K562 (cell line): ENCODE measurements around the gene PPP2R1B. TPM values are rescaled to one million over a fixed set of nuclear protein-coding genes. Genes with fewer than 3 reads are reported as not detected.

Source experiments
- ATAC-seq: fragments of 200-7000 bp; cut with Tn5 transposase; 3 replicates; pipeline ENCODE4 v1.9.1; 2020; ENCODE audit warnings: moderate library complexity
- BruUV-seq: library from RNA; stranded (reverse); fragments of 400-500 nt; replicated peaks from 2 replicates; lab custom pipeline; 2021; lab: Mats Ljungman, UMichigan
- CTCF ChIA-PET: fragments of 300-600 bp; formaldehyde crosslinking; extraction: SDS; loops from one replicate; lab custom pipeline; 2021; ENCODE audit warnings: low intra/inter-chr PET ratio; lab: Yijun Ruan, JAX
- POLR2A ChIA-PET: fragments of 300-600, 350-650 bp; sonication (Branson Sonifier 250); formaldehyde crosslinking; extraction: SDS; loops from one replicate; lab custom pipeline; 2021; ENCODE audit warnings: antibody characterized with exemption, inconsistent platforms; lab: Yijun Ruan, JAX
- DNase-seq, 4 experiments: peaks; one replicate each; pipeline versions ENCODE4 v3.0.0 to v3.0.0-alpha.2; 2011 to 2018; ENCODE audit warnings: low spot score in 3 of 4, mixed read lengths in 3 of 4; ENCODE audit errors: extremely low read depth in 1 of 4
- FAIRE-seq: peaks from 2 replicates; lab custom pipeline; 2011; peaks lifted over from hg19 to GRCh38; lab: Jason Lieb, UNC
- H2AFZ ChIP-seq: 2 replicates; pipeline ENCODE4 v1.6.0; 2011; ENCODE audit warnings: low read depth, low read length, control low read depth, inconsistent platforms
- H3K27ac ChIP-seq: fragments of 200-600 bp; 3 replicates; pipeline ENCODE4 v1.8.0; 2011; ENCODE audit warnings: low read depth, mild to moderate bottlenecking, control low read depth, inconsistent platforms, low read length, moderate library complexity, mixed read lengths; ENCODE audit errors: extremely low read depth
- H3K27me3 ChIP-seq, 2 experiments: fragments of 300-600 bp in 1 of 2; 2 replicates in 1 of 2; 3 replicates in 1 of 2; pipeline versions ENCODE4 v1.6.0 to v1.8.0; 2011; ENCODE audit warnings: inconsistent platforms in 2 of 2, low read length in 2 of 2, mild to moderate bottlenecking in 1 of 2, mixed read lengths in 1 of 2, moderate library complexity in 1 of 2; ENCODE audit not compliant: control insufficient read depth in 2 of 2, insufficient read depth in 2 of 2
- H3K36me3 ChIP-seq: fragments of 300-600 bp; 3 replicates; pipeline ENCODE4 v1.8.0; 2011; ENCODE audit warnings: mild to moderate bottlenecking, low read length, inconsistent platforms; ENCODE audit not compliant: control insufficient read depth, insufficient read depth
- H3K4me1 ChIP-seq, 2 experiments: fragments of 200-600 bp in 1 of 2; replicated peaks in 1 of 2; 2 replicates in 1 of 2; 3 replicates in 1 of 2; pipeline versions ENCODE4 v1.5.1 to v1.8.0; 2011; ENCODE audit warnings: inconsistent platforms in 2 of 2, low read length in 2 of 2, mild to moderate bottlenecking in 1 of 2, mixed read lengths in 1 of 2, moderate library complexity in 1 of 2; ENCODE audit not compliant: control insufficient read depth in 2 of 2, insufficient read depth in 2 of 2
- H3K4me2 ChIP-seq: 2 replicates; pipeline ENCODE4 v1.6.1; 2011; ENCODE audit warnings: low read length, control low read depth, inconsistent platforms, mixed read lengths; ENCODE audit not compliant: insufficient read depth
- H3K4me3 ChIP-seq: fragments of 200-600 bp; sonication (generic), shearing (Covaris generic); 2 replicates; pipeline ENCODE4 v1.5.1; 2016; ENCODE audit warnings: control low read depth, inconsistent platforms
- H3K79me2 ChIP-seq: fragments of 200-600 bp; 3 replicates; pipeline ENCODE4 v1.8.0; 2011; ENCODE audit warnings: low read length, inconsistent platforms; ENCODE audit not compliant: control insufficient read depth, insufficient read depth
- H3K9ac ChIP-seq, 2 experiments: 2 replicates each; pipeline versions ENCODE4 v1.6.0 to v1.6.1; 2011; ENCODE audit warnings: low read depth in 2 of 2, low read length in 2 of 2, control low read depth in 1 of 2, inconsistent platforms in 1 of 2, mild to moderate bottlenecking in 1 of 2, mixed read lengths in 1 of 2; ENCODE audit not compliant: insufficient read depth in 1 of 2
- H3K9me1 ChIP-seq: one replicate; pipeline ENCODE4 v1.6.0; 2011; ENCODE audit warnings: inconsistent platforms, mild to moderate bottlenecking, low read length, moderate library complexity; ENCODE audit not compliant: control insufficient read depth, insufficient read depth
- H3K9me3 ChIP-seq: replicated peaks from 2 replicates; pipeline ENCODE4 v1.5.1; 2011; ENCODE audit warnings: low read depth, low read length, inconsistent platforms; ENCODE audit not compliant: control insufficient read depth, insufficient read depth
- H4K20me1 ChIP-seq: replicated peaks from 2 replicates; pipeline ENCODE4 v1.6.1; 2011; ENCODE audit warnings: low read length, inconsistent platforms, mixed read lengths; ENCODE audit not compliant: control insufficient read depth, insufficient read depth
- CHD1 ChIP-seq: fragments of 200-600 bp; sonication (generic); IDR thresholded peaks from one replicate; pipeline ENCODE4 v1.6.1; 2012; ENCODE audit warnings: mild to moderate bottlenecking, moderate library complexity, low read length, inconsistent platforms
- GMEB1 ChIP-seq: fragments of 250-450 bp; sonication (Bioruptor Pico); IDR thresholded peaks from 2 replicates; pipeline ENCODE4 v1.4.0; 2020; ENCODE audit warnings: mild to moderate bottlenecking
- GTF2F1 ChIP-seq: IDR thresholded peaks from 2 replicates; pipeline ENCODE4 v1.6.1; 2011; ENCODE audit warnings: low read depth, low read length, improper control_type of control experiment
- MIER1 ChIP-seq: fragments of 450-650 bp; IDR thresholded peaks from 2 replicates; pipeline ENCODE4 v1.6.1; 2016; ENCODE audit warnings: antibody characterized with exemption, mild to moderate bottlenecking, low read depth
- MITF ChIP-seq: IDR thresholded peaks from 2 replicates; pipeline ENCODE4 v1.6.1; 2014; ENCODE audit warnings: antibody characterized with exemption
- PURB ChIP-seq: sonication (generic); formaldehyde crosslinking; IDR thresholded peaks from 2 replicates; pipeline ENCODE4 v1.9.0; 2021; ENCODE audit warnings: low read depth, mild to moderate bottlenecking, missing genetic modification reagents
- RBM17 ChIP-seq: fragments of 200-400 bp; formaldehyde crosslinking; IDR thresholded peaks from 2 replicates; pipeline ENCODE4 v1.6.1; 2017; ENCODE audit warnings: low read depth, mild to moderate bottlenecking, low read length, borderline replicate concordance
- ZBTB1 ChIP-seq: sonication (generic); formaldehyde crosslinking; IDR thresholded peaks from 2 replicates; pipeline ENCODE4 v1.8.1; 2023; ENCODE audit warnings: missing genetic modification reagents, low read depth, mild to moderate bottlenecking, borderline replicate concordance
- ZHX1 ChIP-seq: fragments of 150-350 bp; conservative IDR thresholded peaks from 2 replicates; pipeline ENCODE4 v1.6.1; 2014; ENCODE audit warnings: low read length
- ZKSCAN3 ChIP-seq: fragments of 250-450 bp; sonication (Bioruptor Pico); IDR thresholded peaks from 2 replicates; pipeline ENCODE4 v1.4.0; 2020
- ZNF384 ChIP-seq: IDR thresholded peaks from 2 replicates; pipeline ENCODE4 v1.6.1; 2012; ENCODE audit warnings: low read depth, low read length, improper control_type of control experiment
- ZNF740 ChIP-seq, 3 experiments: fragments of 200-800 bp in 1 of 3; sonication (Bioruptor generic) in 1 of 3; sonication (generic) in 1 of 3; formaldehyde crosslinking in 1 of 3; IDR thresholded peaks; 2 replicates each; pipeline versions ENCODE4 v1.6.1 to v1.8.0; 2016 to 2022; ENCODE audit warnings: mild to moderate bottlenecking in 2 of 3, missing compliant biosample characterization in 2 of 3, missing genetic modification characterization in 2 of 3, missing genetic modification reagents in 1 of 3
- ZNF766 ChIP-seq: fragments of 200-800 bp; sonication (Bioruptor generic); conservative IDR thresholded peaks from 2 replicates; pipeline ENCODE4 v1.6.1; 2016; ENCODE audit warnings: missing genetic modification characterization, missing compliant biosample characterization
- ZNF79 ChIP-seq: fragments of 250-450 bp; sonication (Bioruptor Pico); IDR thresholded peaks from 2 replicates; pipeline ENCODE4 v1.4.0; 2020; ENCODE audit warnings: low read depth, mild to moderate bottlenecking, moderate library complexity
- WGBS: fragments of 100-300 bp; shearing (Covaris generic); methylation state at CpG from one replicate; pipeline ENCODE4 v1.1.6; 2016; ENCODE audit warnings: low coverage, mixed read lengths; ENCODE audit not compliant: insufficient coverage; ENCODE audit errors: missing lambda C conversion rate; 5-methylcytosine and 5-hydroxymethylcytosine counted together
- in situ Hi-C: fragments of 300-500 bp; cut with MboI; formaldehyde crosslinking; loops from 4 replicates; pipeline ENCODE4 v1.15.0; 2018; ENCODE audit warnings: inconsistent platforms, mixed read lengths
- intact Hi-C: fragments of 100-400 bp; cut with micrococcal nuclease; formaldehyde crosslinking; loops from 2 replicates; pipeline ENCODE4 v1.14.2; 2022
- polyA plus RNA-seq, 8 experiments: library from polyadenylated mRNA; depleted of rRNA in 4 of 8; stranded (reverse) in 5 of 8; unstranded in 3 of 8; fragments of >200 nt; fragmentation: Nextera tagmentation in 2 of 8; fragmentation: Illumina TruSeq in 1 of 8; extraction: Ambion mirVana in 2 of 8; extraction: Trizol in 1 of 8; gene quantifications; 2 replicates each; pipeline versions ENCODE4 v1.2.1 to v1.2.3, GENCODE V29; 2011 to 2014; ENCODE audit warnings: inconsistent platforms in 1 of 8, missing spikeins in 1 of 8
- total RNA-seq, 7 experiments: library from RNA; depleted of rRNA in 6 of 7; stranded (reverse); fragments of >200 nt in 6 of 7; fragmentation: Illumina TruSeq in 2 of 7; extraction: Trizol in 2 of 7; gene quantifications; 2 replicates each; pipeline versions ENCODE4 v1.2.1 to v1.2.3, GENCODE V29; 2011 to 2021; ENCODE audit warnings: low replicate concordance in 1 of 7

Gene PPP2R1B
- total and polyA plus RNA-seq, 9 of the 15 experiments (the other 6 are each of a cell fraction or from before 2014, with no cell fraction given): 24.6 to 68.5 (median 39.8) TPM

GRCh38 chr11:111680486-111681175 lies 85.6 kb downstream of the PPP2R1B start:
- POLR2A ChIA-PET: interaction anchor here (0.6 kb wide), 1 partner anchor 35 kb away, joined by 3 read pairs; no protein-coding TSS in a partner anchor
- intact Hi-C loops: no loop called here
- Histone ChIP-seq H3K9me3 (no peaks in the 10 kb centered on the region), H3K4me3 (no peak overlapping the region), H3K36me3 (no peaks in the 10 kb centered on the region), H3K9me1 (no peaks in the 10 kb centered on the region), H3K27me3 (no peaks in the 10 kb centered on the region), H2AFZ (no peak overlapping the region), H3K4me1 (no peaks in the 10 kb centered on the region; a peak in 1 of 5 replicates), H3K4me2 (no peak overlapping the region), H4K20me1 (no peaks in the 10 kb centered on the region), H3K79me2 (no peaks in the 10 kb centered on the region), H3K9ac (no peak overlapping the region), H3K27ac (no peak overlapping the region)
- no TSS peak for BruUV-seq
- WGBS: 59% methylated on average over 3 of the region's 3 CpGs
- TF ChIP-seq ZNF766 (CRISPR knock-in tag) (no peak), ZNF740 (CRISPR knock-in tag; IDR thresholded peaks at IDR 0.05) (no peak), ZNF740 (tag; IDR thresholded peaks at IDR 0.05) (no peak), MITF (no peak), ZNF384 (no peak), ZKSCAN3 (CRISPR knock-in tag) (no peak), RBM17 (no peak), MIER1 (no peak), GMEB1 (CRISPR knock-in tag) (no peak), ZNF79 (CRISPR knock-in tag) (no peak), GTF2F1 (no peak), ZBTB1 (CRISPR knock-in tag) (no peak), ZHX1 (no peak), CHD1 (no peak), PURB (CRISPR knock-in tag) (no peak)
- DNase-seq (no peak), ATAC-seq (no peak), FAIRE-seq (no peak)
- in situ Hi-C loops: no loop called here
- CTCF ChIA-PET: no interaction called here
